ENCODE data around the gene RAP1GAP. TPM values are rescaled to one million over a fixed set of nuclear protein-coding genes. Genes with fewer than 3 reads are reported as not detected.

RAP1GAP gene
- polyA plus RNA-seq (ENCODE audit: insufficient read length in 4 of 4) = 10 to 100 TPM in 3 of 4 donors, 1 to 10 TPM in 1; 3.5 to 23.8 (median 21.0) TPM

DNA sequence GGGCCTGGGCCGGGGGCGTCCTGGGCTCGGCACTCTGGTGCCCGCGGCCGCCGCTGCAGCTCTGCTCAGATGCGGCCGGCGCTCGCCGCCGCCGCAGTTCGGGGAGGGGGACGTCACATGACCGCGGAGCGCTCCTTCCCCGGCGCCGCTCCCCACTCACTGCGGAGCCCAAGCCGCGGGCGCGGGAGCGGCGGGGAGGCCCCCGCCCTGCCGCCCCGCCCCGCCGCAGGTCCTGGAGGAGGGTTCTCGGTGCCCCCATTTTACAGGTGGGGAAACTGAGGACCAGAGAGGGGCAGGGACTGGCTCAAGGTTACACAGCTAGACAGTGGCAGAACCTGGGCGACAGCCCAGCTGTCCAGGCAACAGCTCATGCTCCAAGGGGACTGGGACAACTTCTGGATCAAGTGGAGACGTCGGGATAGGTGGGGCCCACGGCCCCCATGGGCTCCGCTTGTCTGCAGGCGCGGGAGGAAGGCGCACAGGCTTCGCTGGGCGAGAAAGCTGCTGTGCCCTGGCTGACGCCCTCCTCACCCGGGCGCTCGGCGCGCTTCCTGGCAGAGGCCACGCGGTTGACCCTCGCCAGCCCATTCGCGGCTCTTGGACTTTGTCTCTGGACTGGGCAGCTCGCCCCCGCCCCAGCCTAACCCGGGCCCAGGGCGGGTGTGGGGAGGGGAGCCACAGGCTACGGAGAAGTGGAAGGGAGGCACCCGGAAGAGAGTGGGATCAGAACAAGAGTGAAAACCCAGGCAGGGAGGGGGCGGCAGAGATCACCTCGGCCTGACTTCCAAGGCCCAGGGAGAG lies at the start of gene RAP1GAP:
TSS of gene RAP1GAP (minus strand) at position 100 of the 801 bp plus-strand sequence. CDS start 49,325 bp downstream, outside the sequence.
- no peak for DNase-seq (ENCODE audit: low read depth in 4 of 4, low spot score in 3 of 4)

DNA sequence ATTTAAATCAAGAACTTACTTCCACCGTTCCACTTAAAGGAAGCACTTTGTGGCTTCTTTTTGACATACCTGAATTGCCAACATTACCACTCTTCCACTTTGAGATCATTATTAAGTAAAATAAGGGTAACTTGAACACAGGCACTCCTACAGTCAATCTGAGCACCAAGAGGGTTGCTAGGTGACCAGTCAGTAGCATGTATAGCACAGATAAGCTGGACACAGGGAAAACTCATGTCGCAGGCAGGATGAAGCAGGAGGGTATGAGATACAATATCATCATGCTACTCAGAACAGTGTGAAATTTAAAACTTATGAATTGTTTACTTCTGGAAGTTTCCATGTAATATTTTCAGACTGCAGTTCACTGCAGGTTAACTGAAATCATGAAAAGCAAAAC lies 47.0 kb upstream of the RAP1GAP start:
- no peak for DNase-seq (ENCODE audit: low read depth in 4 of 4, low spot score in 3 of 4)

DNA sequence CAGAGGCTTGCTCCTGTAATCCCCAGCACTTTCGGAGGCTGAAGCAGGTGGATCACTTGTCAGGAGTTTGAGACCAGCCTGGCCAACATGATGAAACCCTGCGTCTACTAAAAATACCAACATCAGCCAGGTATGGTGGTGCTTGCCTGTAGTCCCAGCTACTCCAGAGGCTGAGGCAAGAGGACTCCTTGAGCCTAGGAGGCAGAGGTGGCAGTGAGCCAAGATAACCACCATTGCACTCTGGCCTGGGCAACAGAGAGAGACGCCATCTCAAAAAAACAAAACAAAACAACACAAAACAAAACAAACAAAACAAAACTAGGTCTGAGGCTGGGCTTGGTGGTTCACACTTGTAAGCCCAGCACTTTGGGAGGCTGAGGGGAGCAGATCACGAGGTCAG lies 38.7 kb upstream of the RAP1GAP start:
- DNase-seq (ENCODE audit: low read depth in 4 of 4, low spot score in 3 of 4) = no peak

- DNase-seq (ENCODE audit: low read depth in 4 of 4, low spot score in 3 of 4) = no peak
These were observed 38.1 kb upstream of the RAP1GAP start for GRCh38 chr1:21707086-21707840.

- DNase-seq (ENCODE audit: low read depth in 4 of 4, low spot score in 3 of 4) = no peak
These were observed 37.1 kb upstream of the RAP1GAP start for GRCh38 chr1:21706151-21706835.

- no peak for DNase-seq (ENCODE audit: low read depth in 4 of 4, low spot score in 3 of 4)
These were observed 36.3 kb upstream of the RAP1GAP start for GRCh38 chr1:21705303-21705980.

DNA sequence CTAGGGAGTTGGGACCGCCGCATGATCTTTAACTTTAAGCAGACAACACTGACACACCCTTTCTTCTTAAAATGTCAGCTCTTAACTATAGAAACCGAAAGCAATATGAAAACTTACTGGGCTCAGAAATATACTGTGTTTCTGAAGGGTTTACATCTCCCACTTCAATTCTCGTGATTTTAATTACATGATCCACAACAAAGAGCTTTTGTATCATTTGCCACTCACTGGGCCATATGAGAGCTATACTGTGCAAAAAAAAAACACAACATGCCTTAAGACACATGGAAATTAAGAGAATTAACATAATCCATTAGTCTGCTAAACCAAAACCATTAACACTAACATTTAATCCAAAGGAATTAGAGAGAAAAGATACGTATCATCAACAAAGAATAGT lies 35.0 kb upstream of the RAP1GAP start:
- no peak for DNase-seq (ENCODE audit: low read depth in 4 of 4, low spot score in 3 of 4)

DNA sequence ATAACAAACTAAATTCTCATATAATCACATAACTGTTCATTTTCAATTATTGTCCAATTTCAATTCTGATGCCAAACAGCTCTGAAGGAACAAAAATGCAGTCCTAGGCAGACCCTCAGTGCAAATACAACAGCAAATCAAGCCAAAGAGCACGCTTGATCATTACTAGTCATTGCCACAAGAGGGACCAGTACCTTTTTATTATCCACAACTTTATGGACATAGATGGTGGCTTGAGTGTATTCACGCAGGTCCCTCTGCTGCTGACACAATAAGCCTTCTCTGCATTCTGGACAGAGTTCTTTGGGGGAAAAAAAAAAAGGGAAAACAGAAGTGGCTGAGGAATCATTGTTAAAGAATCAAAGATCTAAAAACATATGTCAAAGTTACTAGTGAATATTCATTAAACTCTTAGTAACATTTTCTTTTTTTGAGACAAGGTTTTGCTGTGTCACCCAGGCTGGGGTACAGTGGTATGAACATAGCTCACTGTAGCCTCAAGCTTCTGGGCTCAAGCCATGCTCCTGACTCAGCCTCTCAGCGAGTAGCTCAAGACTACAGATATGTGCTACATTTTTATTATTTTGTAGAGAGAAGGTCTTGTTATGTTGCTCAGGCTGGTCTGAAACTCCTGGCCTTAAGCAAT lies 34.3 kb upstream of the RAP1GAP start:
- DNase-seq (ENCODE audit: low read depth in 4 of 4, low spot score in 3 of 4) = peak in 1 of 4 donors; percentile 6

DNA sequence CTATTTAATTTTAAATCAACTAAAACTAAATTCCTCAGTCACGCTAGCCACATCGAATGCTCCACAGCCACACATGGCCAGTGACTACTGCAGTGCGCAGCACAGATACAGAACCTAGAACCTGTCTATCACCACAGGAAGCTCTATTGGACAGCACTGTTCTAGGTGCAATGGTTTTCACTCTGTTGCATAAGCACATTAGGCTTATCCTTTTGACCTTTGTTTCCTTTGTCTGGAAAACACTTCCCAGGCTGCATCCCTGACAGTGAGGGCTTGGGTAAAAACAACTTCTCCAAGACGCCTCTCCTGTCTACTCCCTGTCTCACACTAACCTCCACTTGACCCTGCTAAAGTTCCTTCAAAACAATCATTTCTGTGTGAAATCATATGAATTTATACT lies 33.6 kb upstream of the RAP1GAP start:
- DNase-seq (ENCODE audit: low read depth in 4 of 4, low spot score in 3 of 4) = no peak

DNA sequence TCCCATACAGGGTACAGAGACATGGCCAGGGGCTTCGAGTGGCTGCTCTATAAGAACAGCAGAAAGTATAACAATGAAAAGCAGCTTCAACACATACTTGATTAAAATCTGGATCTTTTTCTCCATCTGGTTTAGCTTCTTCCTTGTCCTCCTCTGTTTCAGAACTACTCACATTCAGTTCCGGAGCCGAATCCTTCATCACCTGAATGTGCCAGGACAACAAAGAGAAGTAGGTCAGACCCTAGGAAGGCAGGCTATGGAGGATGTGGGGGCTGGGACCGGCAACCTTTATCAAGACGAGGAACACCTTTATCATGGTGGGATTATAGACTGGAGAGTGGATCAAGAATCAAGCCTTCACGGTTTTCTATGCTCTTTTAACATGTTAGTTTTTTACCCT lies 32.2 kb upstream of the RAP1GAP start:
- no peak for DNase-seq (ENCODE audit: low read depth in 4 of 4, low spot score in 3 of 4)

DNA sequence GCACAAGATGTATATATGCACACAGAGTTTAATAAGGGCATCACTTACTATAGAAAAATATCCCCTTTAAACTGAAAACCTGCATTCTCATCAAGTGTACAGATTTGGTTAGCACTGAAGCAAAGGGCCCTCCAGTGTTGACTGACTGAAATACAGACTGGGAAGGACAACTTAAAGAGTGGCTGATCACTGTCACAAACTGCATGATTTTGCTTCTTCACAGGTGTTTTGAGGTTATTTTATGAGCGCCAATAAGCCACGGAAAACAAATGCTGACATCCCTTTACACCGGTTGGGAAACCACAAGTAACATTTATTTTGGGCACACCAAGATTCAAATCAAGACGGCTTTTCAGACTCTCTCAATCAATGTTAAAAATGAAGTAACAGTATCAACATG lies 30.9 kb upstream of the RAP1GAP start:
- DNase-seq (ENCODE audit: low read depth in 4 of 4, low spot score in 3 of 4) = no peak

DNA sequence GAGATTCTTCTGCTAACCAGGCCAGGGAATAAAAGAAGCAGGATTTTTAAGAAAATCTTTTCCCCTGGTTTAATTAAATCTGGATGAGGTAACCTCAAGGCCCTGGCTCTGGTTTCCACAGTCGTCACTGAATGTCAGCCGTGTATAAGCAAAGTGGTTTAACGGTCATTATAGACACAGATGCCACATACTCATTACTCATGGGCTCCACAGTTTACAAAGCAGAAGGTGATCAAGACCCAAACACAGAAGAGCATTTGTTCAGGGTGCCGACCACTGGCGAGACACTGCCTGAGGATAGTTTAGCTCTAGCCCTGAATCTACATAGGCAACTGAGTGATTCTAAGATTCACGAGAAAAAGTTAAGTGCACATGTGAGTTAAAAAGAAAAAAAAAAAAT lies 27.8 kb upstream of the RAP1GAP start:
- DNase-seq (ENCODE audit: low read depth in 4 of 4, low spot score in 3 of 4) = no peak

GRCh38 chr1:21693732-21694131 lies 24.6 kb upstream of the RAP1GAP start:
- no peak for DNase-seq (ENCODE audit: low read depth in 4 of 4, low spot score in 3 of 4)

DNA sequence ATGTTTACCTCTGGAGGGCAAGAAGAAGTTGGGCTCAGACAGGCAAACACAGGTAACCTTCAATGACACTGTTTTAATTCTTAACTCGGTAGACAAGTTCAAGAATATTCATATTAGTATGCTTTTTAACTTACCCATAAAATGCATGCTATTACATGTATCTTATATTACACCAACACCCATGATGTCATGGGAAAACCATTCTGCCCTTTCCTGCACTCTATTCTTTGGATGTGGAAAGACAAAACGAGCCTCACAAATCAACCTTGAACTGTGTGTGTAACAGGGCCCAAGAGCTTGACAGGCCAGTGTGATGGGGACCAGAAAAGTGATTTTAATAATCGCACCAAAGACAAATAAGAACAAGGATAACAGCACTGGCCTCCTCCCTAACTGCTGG lies 22.6 kb upstream of the RAP1GAP start:
- no peak for DNase-seq (ENCODE audit: low read depth in 4 of 4, low spot score in 3 of 4)

DNA sequence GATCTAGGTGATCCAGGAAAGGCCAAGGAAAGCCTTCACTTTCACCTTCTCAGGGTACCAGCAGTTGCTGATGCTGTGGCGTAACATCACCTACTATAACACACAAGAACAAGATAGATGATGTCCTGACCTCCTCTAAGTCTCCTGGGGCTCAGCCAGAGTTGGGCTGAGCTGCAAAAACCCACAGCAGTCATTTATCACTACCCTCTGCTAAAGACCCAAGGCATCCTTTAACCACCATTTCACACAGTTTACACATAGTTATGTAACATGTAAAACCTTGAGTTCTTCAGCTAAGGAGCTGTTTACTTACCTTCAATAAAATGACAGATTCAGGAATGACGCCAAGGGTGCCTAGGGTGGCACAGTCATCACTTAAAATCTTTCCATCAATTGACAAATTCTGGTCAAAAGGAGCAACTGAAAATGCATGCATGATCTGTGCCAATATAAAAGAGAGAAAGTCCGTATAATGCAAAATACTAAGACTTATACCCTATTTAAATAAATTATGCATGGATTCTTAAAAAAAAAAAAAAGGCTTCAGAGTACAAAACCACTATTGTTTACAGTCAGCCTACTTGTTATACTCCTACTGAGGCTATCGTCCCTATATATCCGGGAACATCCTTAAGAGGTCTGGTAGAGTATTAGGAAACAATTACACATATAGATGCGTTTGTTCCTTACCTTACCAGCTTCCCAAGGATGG lies 20.7 kb upstream of the RAP1GAP start:
- no peak for DNase-seq (ENCODE audit: low read depth in 4 of 4, low spot score in 3 of 4)

- no peak for DNase-seq (ENCODE audit: low read depth in 4 of 4, low spot score in 3 of 4)
These were observed 17.9 kb upstream of the RAP1GAP start for GRCh38 chr1:21687081-21687529.

GRCh38 chr1:21685946-21686678 lies 17.0 kb upstream of the RAP1GAP start:
- no peak for DNase-seq (ENCODE audit: low read depth in 4 of 4, low spot score in 3 of 4)

GRCh38 chr1:21681426-21681825 lies 12.3 kb upstream of the RAP1GAP start:
- DNase-seq (ENCODE audit: low read depth in 4 of 4, low spot score in 3 of 4) = no peak

DNA sequence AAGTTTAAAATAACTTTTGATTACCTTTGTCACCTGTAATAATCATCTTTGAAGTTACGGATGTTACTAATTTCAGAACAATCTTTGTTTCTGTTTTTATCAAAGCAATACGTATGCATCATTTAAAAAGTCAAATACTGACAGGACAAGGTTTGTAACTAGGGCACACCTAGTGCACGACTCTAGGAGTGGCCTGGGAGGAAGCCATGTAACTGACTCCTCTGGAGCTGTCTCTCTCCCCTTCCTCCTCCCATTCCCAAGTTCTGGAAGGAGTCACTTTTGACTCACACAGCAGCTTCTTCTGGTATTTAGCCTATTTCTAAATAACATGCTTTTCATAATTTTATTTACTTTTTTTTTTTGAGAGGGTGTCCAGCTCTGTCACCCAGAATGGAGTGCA lies 11.8 kb upstream of the RAP1GAP start:
- no peak for DNase-seq (ENCODE audit: low read depth in 4 of 4, low spot score in 3 of 4)

Measured in left renal pelvis (tissue), 4 donors.